ENCODE results near the gene WDR90. TPM values are rescaled to one million over a fixed set of nuclear protein-coding genes. Genes with fewer than 3 reads are reported as not detected.

The WDR90 gene
- polyA plus RNA-seq, 3 donors from 2014 or later: 1.2 to 2.4 TPM; not detected in 1

GRCh38 chr16:693766-694165, 44.6 kb downstream of the WDR90 start:
- peaks cover 10 to 20% (median 12%) of the 10 kb centered on the region in 3 donors for H3K27me3 Mint-ChIP-seq (ENCODE audit: low read depth in 3 of 3)
- H3K36me3 Mint-ChIP-seq: no peaks in the 10 kb centered on the region
- no peaks in the 10 kb centered on the region for H3K9me3 Mint-ChIP-seq
- H3K4me1 Mint-ChIP-seq: peaks cover 14 to 27% of the 10 kb centered on the region in 2 donors
- no peak for DNase-seq
- H3K4me3 Mint-ChIP-seq: no peak overlapping the region
- no peak overlapping the region for H3K27ac Mint-ChIP-seq

GRCh38 chr16:694187-694862, 45.2 kb downstream of the WDR90 start:
- H3K9me3 Mint-ChIP-seq: peaks cover 0 to 2% (median 0%) of the 10 kb centered on the region in 6 donors
- H3K36me3 Mint-ChIP-seq: no peaks in the 10 kb centered on the region
- peak overlapping the region in 3 of 5 donors; percentile 38 to 53 (median 42) for H3K4me3 Mint-ChIP-seq
- peaks cover 10 to 20% (median 12%) of the 10 kb centered on the region in 3 donors for H3K27me3 Mint-ChIP-seq (ENCODE audit: low read depth in 3 of 3)
- DNase-seq: no peak
- no peak overlapping the region for H3K27ac Mint-ChIP-seq
- peaks cover 14 to 22% of the 10 kb centered on the region in 2 donors for H3K4me1 Mint-ChIP-seq

GRCh38 chr16:694863-695354, 45.7 kb downstream of the WDR90 start:
- DNase-seq: no peak
- Mint-ChIP-seq H3K27me3 (ENCODE audit: low read depth in 3 of 3) (peaks cover 10 to 23% (median 10%) of the 10 kb centered on the region in 3 donors), H3K4me1 (peaks cover 14 to 18% of the 10 kb centered on the region in 2 donors), H3K4me3 (no peak overlapping the region), H3K27ac (no peak overlapping the region), H3K36me3 (no peaks in the 10 kb centered on the region), H3K9me3 (peaks cover 0 to 2% (median 0%) of the 10 kb centered on the region in 6 donors)

GRCh38 chr16:695355-696089, 46.4 kb downstream of the WDR90 start:
- Mint-ChIP-seq H3K9me3 (peaks cover 0 to 2% (median 0%) of the 10 kb centered on the region in 6 donors), H3K27me3 (ENCODE audit: low read depth in 3 of 3) (peaks cover 10 to 21% (median 10%) of the 10 kb centered on the region in 3 donors), H3K27ac (peak overlapping the region in 1 of 6 donors; percentile 16), H3K4me1 (peaks cover 8 to 16% of the 10 kb centered on the region in 2 donors), H3K36me3 (no peaks in the 10 kb centered on the region), H3K4me3 (peak overlapping the region; percentile 27 to 51 (median 46))
- peak in 1 of 3 donors; percentile 22 for DNase-seq

GRCh38 chr16:698911-699671, 49.9 kb downstream of the WDR90 start:
- no peak for DNase-seq
- H3K27ac Mint-ChIP-seq: no peak overlapping the region
- no peaks in the 10 kb centered on the region for H3K36me3 Mint-ChIP-seq
- H3K9me3 Mint-ChIP-seq: peaks cover 0 to 2% (median 0%) of the 10 kb centered on the region in 6 donors
- no peak overlapping the region for H3K4me3 Mint-ChIP-seq
- H3K27me3 Mint-ChIP-seq (ENCODE audit: low read depth in 3 of 3): peaks cover 4 to 18% (median 15%) of the 10 kb centered on the region in 3 donors
- H3K4me1 Mint-ChIP-seq: peaks cover 0 to 8% of the 10 kb centered on the region in 2 donors

GRCh38 chr16:700684-701584, 51.8 kb downstream of the WDR90 start:
- no peaks in the 10 kb centered on the region for H3K36me3 Mint-ChIP-seq
- peak in 1 of 3 donors; percentile 40 for DNase-seq
- no peak overlapping the region for H3K27ac Mint-ChIP-seq
- no peak overlapping the region for H3K4me3 Mint-ChIP-seq
- peaks cover 2 to 16% (median 13%) of the 10 kb centered on the region in 3 donors for H3K27me3 Mint-ChIP-seq (ENCODE audit: low read depth in 3 of 3)
- H3K9me3 Mint-ChIP-seq: peaks cover 0 to 2% (median 0%) of the 10 kb centered on the region in 6 donors
- peaks cover 0 to 2% of the 10 kb centered on the region in 2 donors for H3K4me1 Mint-ChIP-seq

- Mint-ChIP-seq H3K4me1 (peaks cover 0 to 2% of the 10 kb centered on the region in 2 donors), H3K4me3 (no peak overlapping the region), H3K27ac (no peak overlapping the region), H3K36me3 (no peaks in the 10 kb centered on the region), H3K9me3 (peaks cover 0 to 2% (median 0%) of the 10 kb centered on the region in 6 donors), H3K27me3 (ENCODE audit: low read depth in 3 of 3) (peaks cover 2 to 16% (median 13%) of the 10 kb centered on the region in 3 donors)
- DNase-seq: no peak
Measured at GRCh38 chr16:702341-702740, 53.2 kb downstream of the WDR90 start.

- DNase-seq: no peak
- H3K4me3 Mint-ChIP-seq: no peak overlapping the region
- peaks cover 2 to 17% (median 13%) of the 10 kb centered on the region in 3 donors for H3K27me3 Mint-ChIP-seq (ENCODE audit: low read depth in 3 of 3)
- no peak overlapping the region for H3K27ac Mint-ChIP-seq
- no peaks in the 10 kb centered on the region for H3K36me3 Mint-ChIP-seq
- H3K9me3 Mint-ChIP-seq: peaks cover 0 to 2% (median 0%) of the 10 kb centered on the region in 6 donors
- H3K4me1 Mint-ChIP-seq: peaks cover 0 to 2% of the 10 kb centered on the region in 2 donors
Measured at GRCh38 chr16:703406-703805, 54.2 kb downstream of the WDR90 start.

- DNase-seq: no peak
- H3K36me3 Mint-ChIP-seq: no peaks in the 10 kb centered on the region
- H3K27ac Mint-ChIP-seq: no peak overlapping the region
- H3K4me1 Mint-ChIP-seq: peaks cover 0 to 2% of the 10 kb centered on the region in 2 donors
- peaks cover 0 to 17% (median 15%) of the 10 kb centered on the region in 3 donors for H3K27me3 Mint-ChIP-seq (ENCODE audit: low read depth in 3 of 3)
- no peak overlapping the region for H3K4me3 Mint-ChIP-seq
- H3K9me3 Mint-ChIP-seq: peaks cover 0 to 1% (median 0%) of the 10 kb centered on the region in 6 donors
Measured at GRCh38 chr16:704047-704446, 54.9 kb downstream of the WDR90 start.

- no peak overlapping the region for H3K27ac Mint-ChIP-seq
- H3K9me3 Mint-ChIP-seq: peaks cover 0 to 1% (median 0%) of the 10 kb centered on the region in 6 donors
- H3K27me3 Mint-ChIP-seq (ENCODE audit: low read depth in 3 of 3): peaks cover 0 to 17% (median 12%) of the 10 kb centered on the region in 3 donors
- no peaks in the 10 kb centered on the region for H3K36me3 Mint-ChIP-seq
- DNase-seq: no peak
- no peaks in the 10 kb centered on the region for H3K4me1 Mint-ChIP-seq
- no peak overlapping the region for H3K4me3 Mint-ChIP-seq
Measured at GRCh38 chr16:704552-705380, 55.6 kb downstream of the WDR90 start.

GRCh38 chr16:705431-706188, 56.4 kb downstream of the WDR90 start, which contains the start of gene FBXL16:
Gene FBXL16, minus strand, starts transcription at chr16:705801. Its CDS starts 8,396 bp downstream, at chr16:697405.
- no peaks in the 10 kb centered on the region for H3K4me1 Mint-ChIP-seq
- no peaks in the 10 kb centered on the region for H3K36me3 Mint-ChIP-seq
- H3K27ac Mint-ChIP-seq: no peak within 1 kb of the TSS
- H3K9me3 Mint-ChIP-seq: peaks cover 0 to 1% (median 0%) of the 10 kb centered on the region in 6 donors
- no peak for DNase-seq
- H3K4me3 Mint-ChIP-seq: no peak within 1 kb of the TSS
- peaks cover 3 to 17% (median 12%) of the 10 kb centered on the region in 3 donors for H3K27me3 Mint-ChIP-seq (ENCODE audit: low read depth in 3 of 3)

Measured in immature natural killer cell (primary cell).